ENCODE results near the gene RFX4. TPM values are rescaled to one million over a fixed set of nuclear protein-coding genes. Genes with fewer than 3 reads are reported as not detected.

The RFX4 gene
- total RNA-seq, 2 experiments from 2014 or later = not detected

DNA sequence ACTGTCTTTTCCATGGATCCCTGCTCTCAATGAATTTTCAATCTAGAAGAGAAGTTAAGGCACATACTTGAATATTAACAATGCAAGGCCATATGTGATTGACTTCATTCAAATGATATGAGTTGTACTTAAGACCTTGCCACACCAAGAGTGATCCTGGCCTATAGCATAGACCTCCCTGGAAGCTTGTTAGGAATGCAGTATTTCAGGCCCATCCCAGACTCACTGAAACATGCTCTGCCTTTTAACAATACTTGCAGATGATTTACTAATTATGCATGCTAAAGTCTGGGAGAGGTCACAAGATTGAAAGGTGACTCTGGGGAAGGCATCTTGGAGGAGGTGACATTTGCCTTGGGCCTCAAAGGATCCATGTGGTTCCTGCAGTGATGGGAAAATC is 43.2 kb downstream of the RFX4 start:
- H3K4me3 ChIP-seq (ENCODE audit: low read depth, low read length, poor library complexity, severe bottlenecking) = no peak overlapping the region
- no peaks in the 10 kb centered on the region for H3K79me2 ChIP-seq (ENCODE audit: insufficient read depth, low read depth, low read length)
- no peaks in the 10 kb centered on the region for H4K20me1 ChIP-seq (ENCODE audit: insufficient read depth, low read length)
- no TSS peak for BruUV-seq (replicated peaks)
- ChIA-PET CTCF (ENCODE audit: unreplicated experiment) (no interaction called here), POLR2A (interaction anchor here (0.7 kb wide), 1 partner anchor 32 kb away, joined by 3 read pairs; no protein-coding TSS in a partner anchor)
- intact Hi-C loops (cut with micrococcal nuclease; ENCODE audit: unreplicated experiment) = no loop called here
- no peaks in the 10 kb centered on the region for H3K9me2 ChIP-seq (ENCODE audit: insufficient read depth, low read length)
- TF ChIP-seq, protein P1, sequence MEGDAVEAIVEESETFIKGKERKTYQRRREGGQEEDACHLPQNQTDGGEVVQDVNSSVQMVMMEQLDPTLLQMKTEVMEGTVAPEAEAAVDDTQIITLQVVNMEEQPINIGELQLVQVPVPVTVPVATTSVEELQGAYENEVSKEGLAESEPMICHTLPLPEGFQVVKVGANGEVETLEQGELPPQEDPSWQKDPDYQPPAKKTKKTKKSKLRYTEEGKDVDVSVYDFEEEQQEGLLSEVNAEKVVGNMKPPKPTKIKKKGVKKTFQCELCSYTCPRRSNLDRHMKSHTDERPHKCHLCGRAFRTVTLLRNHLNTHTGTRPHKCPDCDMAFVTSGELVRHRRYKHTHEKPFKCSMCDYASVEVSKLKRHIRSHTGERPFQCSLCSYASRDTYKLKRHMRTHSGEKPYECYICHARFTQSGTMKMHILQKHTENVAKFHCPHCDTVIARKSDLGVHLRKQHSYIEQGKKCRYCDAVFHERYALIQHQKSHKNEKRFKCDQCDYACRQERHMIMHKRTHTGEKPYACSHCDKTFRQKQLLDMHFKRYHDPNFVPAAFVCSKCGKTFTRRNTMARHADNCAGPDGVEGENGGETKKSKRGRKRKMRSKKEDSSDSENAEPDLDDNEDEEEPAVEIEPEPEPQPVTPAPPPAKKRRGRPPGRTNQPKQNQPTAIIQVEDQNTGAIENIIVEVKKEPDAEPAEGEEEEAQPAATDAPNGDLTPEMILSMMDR (conservative IDR thresholded peaks at IDR 0.05; ENCODE audit: low read length) = no peak
- TF ChIP-seq EZH2phosphoT487 (IDR thresholded peaks at IDR 0.05; ENCODE audit: borderline replicate concordance, low read depth, low read length) = no peak
- H3K27ac ChIP-seq (ENCODE audit: low read depth, low read length, poor library complexity, severe bottlenecking) = no peak overlapping the region
- no peak overlapping the region for H3K4me2 ChIP-seq (ENCODE audit: low read length)
- DNase-seq (ENCODE audit: low spot score) = no peak
- no peak overlapping the region for H2AFZ ChIP-seq (ENCODE audit: low read length)
- no peaks in the 10 kb centered on the region for H3K9me3 ChIP-seq (ENCODE audit: low read length)
- H3K36me3 ChIP-seq (ENCODE audit: insufficient read depth, low read length) = no peaks in the 10 kb centered on the region
- no peaks in the 10 kb centered on the region for H3K4me1 ChIP-seq (ENCODE audit: insufficient read depth, low read length, poor library complexity, severe bottlenecking)

GRCh38 chr12:106629797-106630659 is 47.2 kb downstream of the RFX4 start:
- no TSS peak for BruUV-seq (replicated peaks)
- no peaks in the 10 kb centered on the region for H3K79me2 ChIP-seq (ENCODE audit: insufficient read depth, low read depth, low read length)
- ChIA-PET POLR2A (interaction anchor here (0.6 kb wide), 1 partner anchor 20 kb away, joined by 6 read pairs; no protein-coding TSS in a partner anchor), CTCF (ENCODE audit: unreplicated experiment) (no interaction called here)
- H3K9me2 ChIP-seq (ENCODE audit: insufficient read depth, low read length) = no peaks in the 10 kb centered on the region
- H3K27ac ChIP-seq (ENCODE audit: low read depth, low read length, poor library complexity, severe bottlenecking) = no peak overlapping the region
- H3K4me1 ChIP-seq (ENCODE audit: insufficient read depth, low read length, poor library complexity, severe bottlenecking) = no peaks in the 10 kb centered on the region
- no peak overlapping the region for H3K4me2 ChIP-seq (ENCODE audit: low read length)
- no peaks in the 10 kb centered on the region for H4K20me1 ChIP-seq (ENCODE audit: insufficient read depth, low read length)
- DNase-seq (ENCODE audit: low spot score) = no peak
- H3K4me3 ChIP-seq (ENCODE audit: low read depth, low read length, poor library complexity, severe bottlenecking) = no peak overlapping the region
- intact Hi-C loops (cut with micrococcal nuclease; ENCODE audit: unreplicated experiment) = no loop called here
- no peaks in the 10 kb centered on the region for H3K36me3 ChIP-seq (ENCODE audit: insufficient read depth, low read length)
- no peaks in the 10 kb centered on the region for H3K9me3 ChIP-seq (ENCODE audit: low read length)
- no peak overlapping the region for H2AFZ ChIP-seq (ENCODE audit: low read length)
- TF ChIP-seq EZH2phosphoT487 (IDR thresholded peaks at IDR 0.05; ENCODE audit: borderline replicate concordance, low read depth, low read length) = no peak
- TF ChIP-seq, protein P1 (conservative IDR thresholded peaks at IDR 0.05; ENCODE audit: low read length) = no peak

DNA sequence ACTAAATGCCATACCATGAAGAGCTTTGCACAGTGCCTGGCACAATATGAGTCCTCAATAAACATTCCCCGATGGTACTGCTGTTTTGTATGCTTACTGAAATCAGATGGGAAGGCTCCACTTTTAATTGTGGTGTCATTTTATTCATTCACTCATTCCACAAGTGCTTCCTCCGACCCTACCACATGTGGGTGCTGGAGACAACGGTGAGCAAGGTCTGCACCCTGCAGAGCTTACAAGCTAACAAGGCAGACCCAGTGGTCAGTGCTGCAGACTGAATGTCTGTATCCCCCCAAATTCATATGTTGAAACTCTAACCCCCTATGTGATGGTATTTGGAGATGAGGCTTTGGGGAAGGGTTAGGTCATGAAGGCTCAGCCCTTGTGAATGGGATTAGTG is 48.3 kb downstream of the RFX4 start:
- Histone ChIP-seq H3K36me3 (ENCODE audit: insufficient read depth, low read length) (no peaks in the 10 kb centered on the region), H3K4me3 (ENCODE audit: low read depth, low read length, poor library complexity, severe bottlenecking) (no peak overlapping the region), H3K9me3 (ENCODE audit: low read length) (no peaks in the 10 kb centered on the region), H3K79me2 (ENCODE audit: insufficient read depth, low read depth, low read length) (no peaks in the 10 kb centered on the region), H3K27ac (ENCODE audit: low read depth, low read length, poor library complexity, severe bottlenecking) (no peak overlapping the region), H2AFZ (ENCODE audit: low read length) (no peak overlapping the region), H4K20me1 (ENCODE audit: insufficient read depth, low read length) (no peaks in the 10 kb centered on the region), H3K9me2 (ENCODE audit: insufficient read depth, low read length) (no peaks in the 10 kb centered on the region), H3K4me2 (ENCODE audit: low read length) (no peak overlapping the region), H3K4me1 (ENCODE audit: insufficient read depth, low read length, poor library complexity, severe bottlenecking) (no peaks in the 10 kb centered on the region)
- POLR2A ChIA-PET = no interaction called here
- no TSS peak for BruUV-seq (replicated peaks)
- no peak for DNase-seq (ENCODE audit: low spot score)
- CTCF ChIA-PET (ENCODE audit: unreplicated experiment) = no interaction called here
- TF ChIP-seq, protein P1 (conservative IDR thresholded peaks at IDR 0.05; ENCODE audit: low read length) = peak; percentile 38; the same call in 1 of the 2 replicates
- TF ChIP-seq EZH2phosphoT487 (IDR thresholded peaks at IDR 0.05; ENCODE audit: borderline replicate concordance, low read depth, low read length) = no peak
- intact Hi-C loops (cut with micrococcal nuclease; ENCODE audit: unreplicated experiment) = no loop called here
